SHP77 treated with DMSO at 0.1 percent for 48 hours (cell line): ENCODE measurements around the gene CCNL2.
"Not testable (repeated sequence)": the region's sequence is repeated elsewhere in the genome, so short reads cannot be mapped to it uniquely, and the experiment has no call there.

Experiments used
- DNase-seq: peaks from one replicate; lab custom pipeline; 2025; lab: John Stamatoyannopoulos, UW

Gene CCNL2

GRCh38 chr1:1373051-1373814 lies 25.9 kb downstream of the CCNL2 start:
- no peak for DNase-seq

- DNase-seq, result peak; percentile 22
Measured at GRCh38 chr1:1371746-1372711, 27.1 kb downstream of the CCNL2 start.

- DNase-seq, result no peak
Measured at GRCh38 chr1:1371364-1371745, 27.8 kb downstream of the CCNL2 start.

- DNase-seq, result no peak
Measured at GRCh38 chr1:1370771-1371300, 28.3 kb downstream of the CCNL2 start.

- DNase-seq, result not testable (repeated sequence)
Measured at GRCh38 chr1:1370094-1370493, 29.0 kb downstream of the CCNL2 start.

GRCh38 chr1:1367315-1367714 lies 31.8 kb downstream of the CCNL2 start:
- DNase-seq, result no peak

- no peak for DNase-seq
Measured at GRCh38 chr1:1366699-1367066, 32.5 kb downstream of the CCNL2 start.

GRCh38 chr1:1365875-1366698 lies 33.0 kb downstream of the CCNL2 start:
- no peak for DNase-seq

GRCh38 chr1:1364266-1364665 lies 34.9 kb downstream of the CCNL2 start:
- no peak for DNase-seq

GRCh38 chr1:1361982-1362423 lies 37.1 kb downstream of the CCNL2 start:
- DNase-seq, result no peak

GRCh38 chr1:1361233-1361981 lies 37.7 kb downstream of the CCNL2 start:
- DNase-seq, result no peak

GRCh38 chr1:1360506-1361169 lies 38.5 kb downstream of the CCNL2 start:
- no peak for DNase-seq

GRCh38 chr1:1359664-1360468 lies 39.3 kb downstream of the CCNL2 start:
- DNase-seq, result no peak

GRCh38 chr1:1359308-1359663 lies 39.8 kb downstream of the CCNL2 start:
- no peak for DNase-seq

- no peak for DNase-seq
Measured at GRCh38 chr1:1358433-1359271, 40.5 kb downstream of the CCNL2 start, which contains the start of gene MXRA8. Gene MXRA8, minus strand, starts transcription at chr1:1358555. Its CDS starts 51 bp downstream, at chr1:1358504.

GRCh38 chr1:1357871-1358432 lies 41.2 kb downstream of the CCNL2 start:
- no peak for DNase-seq

GRCh38 chr1:1356796-1357401 lies 42.2 kb downstream of the CCNL2 start:
- DNase-seq, result no peak
